Pancreas (tissue), 10 donors: ENCODE measurements around the gene FTO. TPM values are rescaled to one million over a fixed set of nuclear protein-coding genes. Genes with fewer than 3 reads are reported as not detected.

Source experiments
- ATAC-seq, 4 donors: fragments of 200-7000 bp; cut with Tn5 transposase; one replicate each; pipeline versions ENCODE4 v1.8.0 to v1.9.1; 2020; ENCODE audit warnings: mild to moderate bottlenecking in 4 of 4, moderate library complexity in 4 of 4
- DNase-seq, 6 donors: peaks; one replicate each; pipeline ENCODE4 v3.0.0-alpha.2; 2020
- FAIRE-seq: peaks from 2 replicates; lab custom pipeline; 2012; peaks lifted over from hg19 to GRCh38; lab: Jason Lieb, UNC
- H3K27ac ChIP-seq, 4 donors: fragments of 200-600 bp; sonication (generic); 1 replicate in 3 of 4; 2 replicates in 1 of 4; pipeline versions ENCODE4 v1.5.0 to v1.8.0; 2020
- H3K27me3 ChIP-seq, 4 donors: fragments of 200-600 bp; one replicate each; pipeline ENCODE4 v1.8.0; 2021
- H3K36me3 ChIP-seq, 3 donors: fragments of 200-600 bp; sonication (generic) in 1 of 3; one replicate each; pipeline versions ENCODE4 v1.5.0 to v1.8.0; 2020 to 2021
- H3K4me1 ChIP-seq, 3 donors: fragments of 200-600 bp; one replicate each; pipeline ENCODE4 v1.8.0; 2021
- H3K4me3 ChIP-seq, 4 donors: fragments of 200-600 bp; sonication (generic) in 2 of 4; one replicate each; pipeline versions ENCODE4 v1.5.0 to v1.8.0; 2020 to 2021
- H3K9me3 ChIP-seq, 4 donors: fragments of 200-600 bp; one replicate each; pipeline ENCODE4 v1.8.0; 2021
- WGBS, 2 donors: extraction: QIAGEN DNeasy Blood & Tissue Kit; methylation state at CpG; one replicate each; pipeline ENCODE4 v1.1.7; 2013; 5-methylcytosine and 5-hydroxymethylcytosine counted together
- intact Hi-C, 3 donors: fragments of 100-400 bp; cut with DNase I; formaldehyde crosslinking; loops; one replicate each; pipeline versions ENCODE4 v1.11.1 to v1.14.2; 2022
- polyA plus RNA-seq, 2 donors: library from polyadenylated mRNA; stranded (reverse); fragments of 200-250 nt; gene quantifications; one replicate each; pipeline ENCODE4 v1.2.3, GENCODE V29; 2013
- total RNA-seq, 6 donors: library from RNA; stranded (reverse); fragmentation: NEBNext Ultra II Directional in 4 of 6; extraction: Animal tissue kit (Norgen Biotek cat#: 25700) in 4 of 6; gene quantifications; one replicate each; pipeline versions ENCODE4 v1.2.1 to v1.2.4, GENCODE V29; 2021 to 2023
- TF ChIP-seq, protein P1 (sequence below), 4 donors: fragments of 200-600 bp; sonication (generic) in 3 of 4; IDR thresholded peaks; one replicate each; pipeline versions ENCODE4 v1.5.0 to v1.8.0; 2021; ENCODE audit warnings: antibody characterized with exemption in 4 of 4
- donor health status: healthy with polysubstance abuse.
- donor health status: DM: no; HTN: no; CAD: no; lungs with moderate emphysema.
- donor health status: DM: no; HTN: no; CAD: no.
- donor health status: control.
- donor health status: control.
- donor health status: Bipolar disorder and iron deficiency.
- donor health status: DM: yes; HTN: yes; CAD: no.
- donor health status: DM: no; HTN: no; CAD: no.
- donor health status: DM: no; HTN: no; CAD: no.
- donor health status: DM: yes; HTN: yes; CAD: no.

Gene FTO
- total and polyA plus RNA-seq, 8 donors = 7.6 to 45.0 (median 31.7) TPM

DNA sequence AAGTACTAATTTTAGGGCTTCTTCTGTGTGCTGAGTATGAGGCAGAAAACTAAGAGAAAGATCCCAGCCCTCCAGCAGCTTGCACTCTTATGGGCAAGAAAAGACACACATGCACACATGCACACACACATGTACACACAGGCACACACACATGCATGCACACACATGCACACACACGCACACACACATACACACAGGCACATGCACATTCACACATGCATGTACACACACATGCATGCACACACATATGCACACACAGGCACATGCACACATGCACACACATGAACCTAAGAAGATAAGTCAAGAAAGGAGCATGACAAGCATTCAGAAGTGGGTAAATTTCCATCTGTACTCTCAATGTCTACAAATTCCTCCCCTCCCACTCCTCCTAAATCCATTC, 452.4 kb downstream of the FTO start:
- Histone ChIP-seq H3K27ac (no peak overlapping the region), H3K36me3 (no peaks in the 10 kb centered on the region), H3K4me3 (no peak overlapping the region), H3K4me1 (no peaks in the 10 kb centered on the region), H3K9me3 (no peaks in the 10 kb centered on the region), H3K27me3 (no peaks in the 10 kb centered on the region)
- intact Hi-C loops = no loop called here
- ATAC-seq (no peak), FAIRE-seq (no peak), DNase-seq (no peak)
- TF ChIP-seq, protein P1, sequence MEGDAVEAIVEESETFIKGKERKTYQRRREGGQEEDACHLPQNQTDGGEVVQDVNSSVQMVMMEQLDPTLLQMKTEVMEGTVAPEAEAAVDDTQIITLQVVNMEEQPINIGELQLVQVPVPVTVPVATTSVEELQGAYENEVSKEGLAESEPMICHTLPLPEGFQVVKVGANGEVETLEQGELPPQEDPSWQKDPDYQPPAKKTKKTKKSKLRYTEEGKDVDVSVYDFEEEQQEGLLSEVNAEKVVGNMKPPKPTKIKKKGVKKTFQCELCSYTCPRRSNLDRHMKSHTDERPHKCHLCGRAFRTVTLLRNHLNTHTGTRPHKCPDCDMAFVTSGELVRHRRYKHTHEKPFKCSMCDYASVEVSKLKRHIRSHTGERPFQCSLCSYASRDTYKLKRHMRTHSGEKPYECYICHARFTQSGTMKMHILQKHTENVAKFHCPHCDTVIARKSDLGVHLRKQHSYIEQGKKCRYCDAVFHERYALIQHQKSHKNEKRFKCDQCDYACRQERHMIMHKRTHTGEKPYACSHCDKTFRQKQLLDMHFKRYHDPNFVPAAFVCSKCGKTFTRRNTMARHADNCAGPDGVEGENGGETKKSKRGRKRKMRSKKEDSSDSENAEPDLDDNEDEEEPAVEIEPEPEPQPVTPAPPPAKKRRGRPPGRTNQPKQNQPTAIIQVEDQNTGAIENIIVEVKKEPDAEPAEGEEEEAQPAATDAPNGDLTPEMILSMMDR (IDR thresholded peaks at IDR 0.05) = no peak
- WGBS, 2 donors = 84 to 95% methylated on average over 1 of the region's 1 CpG

DNA sequence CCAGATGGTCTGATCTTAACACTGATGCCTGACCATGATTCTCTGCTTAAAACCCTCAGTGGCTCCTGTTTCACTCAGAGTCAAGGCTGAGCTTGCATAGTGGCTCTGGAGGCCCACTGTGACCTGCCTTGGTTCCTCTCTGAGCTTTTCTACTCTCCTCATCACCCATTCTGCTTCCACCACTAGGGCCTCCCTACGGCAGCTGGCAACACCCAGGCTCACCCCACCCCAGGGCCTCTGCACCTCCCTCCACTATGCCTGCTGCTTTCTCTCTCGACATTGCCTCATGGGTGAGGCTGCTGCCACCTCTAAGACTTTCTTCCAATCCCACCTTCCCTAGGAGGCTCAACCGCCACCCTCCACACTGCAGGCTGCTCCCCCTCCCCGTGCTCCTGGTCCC, 455.0 kb downstream of the FTO start:
- ATAC-seq (no peak), DNase-seq (no peak), FAIRE-seq (no peak)
- Histone ChIP-seq H3K4me1 (no peaks in the 10 kb centered on the region), H3K36me3 (no peaks in the 10 kb centered on the region), H3K9me3 (no peaks in the 10 kb centered on the region), H3K4me3 (no peak overlapping the region), H3K27ac (no peak overlapping the region), H3K27me3 (no peaks in the 10 kb centered on the region)
- TF ChIP-seq, protein P1 (IDR thresholded peaks at IDR 0.05) = no peak
- intact Hi-C loops = no loop called here
- WGBS, 2 donors = 91 to 94% methylated on average over 4 of the region's 4 CpGs

DNA sequence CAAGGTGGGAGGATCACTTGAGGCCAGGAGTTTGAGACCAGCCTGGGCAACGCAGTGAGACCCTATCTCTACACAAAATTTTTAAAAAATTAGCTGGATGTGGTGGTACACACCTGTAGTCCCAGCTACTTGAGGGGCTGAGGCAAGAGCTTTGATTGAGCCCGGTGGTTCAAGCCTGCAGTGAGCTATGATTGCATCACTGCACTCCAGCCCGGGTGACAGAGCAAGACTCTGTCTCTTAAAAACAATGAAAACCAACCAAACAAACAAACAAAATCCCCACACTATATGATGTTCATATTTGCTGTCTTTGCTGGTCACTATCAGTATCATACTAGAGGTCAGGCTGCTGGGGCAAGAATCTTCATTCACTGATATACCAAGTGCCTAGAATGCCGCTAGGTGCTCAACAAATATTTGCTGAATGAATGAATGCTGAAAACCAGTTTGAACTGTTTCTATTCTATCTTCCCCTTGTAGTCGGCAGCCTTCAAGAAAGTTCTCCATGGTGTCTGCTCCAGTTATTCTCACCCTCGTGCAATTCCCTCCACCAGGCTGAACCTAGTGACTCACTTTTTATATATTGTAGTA, 455.6 kb downstream of the FTO start:
- Histone ChIP-seq H3K4me3 (no peak overlapping the region), H3K9me3 (no peaks in the 10 kb centered on the region), H3K27me3 (no peaks in the 10 kb centered on the region), H3K27ac (no peak overlapping the region), H3K36me3 (no peaks in the 10 kb centered on the region), H3K4me1 (no peaks in the 10 kb centered on the region)
- WGBS, 2 donors = 66 to 78% methylated on average over 6 of the region's 6 CpGs
- intact Hi-C loops = no loop called here
- ATAC-seq (no peak), DNase-seq (no peak), FAIRE-seq (no peak)
- TF ChIP-seq, protein P1 (IDR thresholded peaks at IDR 0.05) = no peak

DNA sequence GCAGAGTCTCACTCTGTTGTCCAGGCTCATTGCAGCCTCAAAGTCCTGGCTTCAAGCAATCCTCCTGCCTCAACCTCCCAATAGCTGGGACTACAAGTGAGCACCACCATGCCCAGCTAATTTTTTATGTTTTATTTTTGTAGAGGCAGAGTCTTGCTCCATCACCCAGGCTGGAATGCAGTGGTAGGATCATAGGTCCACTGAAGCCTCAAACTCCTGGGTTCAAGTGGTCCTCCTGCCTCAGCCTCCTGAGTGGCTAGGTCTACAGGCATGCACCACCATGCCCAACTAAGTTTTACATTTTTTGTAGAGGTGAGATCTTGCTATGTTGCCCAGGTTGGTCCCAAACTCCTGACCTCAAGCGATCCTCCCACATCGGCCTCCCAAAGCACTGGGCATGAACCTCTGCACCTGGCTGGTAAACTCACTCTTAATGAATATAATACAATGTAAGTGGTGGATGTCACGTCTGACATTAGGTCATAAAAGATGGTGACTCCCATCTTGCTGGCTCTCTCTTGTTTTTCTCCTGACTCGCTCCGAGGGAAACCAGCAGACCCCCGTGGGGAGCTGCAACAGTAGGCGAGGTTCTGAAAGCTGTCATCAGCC, 456.4 kb downstream of the FTO start:
- Histone ChIP-seq H3K27me3 (no peaks in the 10 kb centered on the region), H3K4me3 (no peak overlapping the region), H3K4me1 (no peaks in the 10 kb centered on the region), H3K27ac (no peak overlapping the region), H3K9me3 (no peaks in the 10 kb centered on the region), H3K36me3 (no peaks in the 10 kb centered on the region)
- TF ChIP-seq, protein P1 (IDR thresholded peaks at IDR 0.05) = no peak
- no peak for DNase-seq
- ATAC-seq = no peak
- intact Hi-C loops = no loop called here
- no peak for FAIRE-seq
- WGBS, 2 donors = 86 to 94% methylated on average over 7 of the region's 7 CpGs
